ENCODE data around the gene FOCAD. TPM values are rescaled to one million over a fixed set of nuclear protein-coding genes. Genes with fewer than 3 reads are reported as not detected.

FOCAD gene, protein sequence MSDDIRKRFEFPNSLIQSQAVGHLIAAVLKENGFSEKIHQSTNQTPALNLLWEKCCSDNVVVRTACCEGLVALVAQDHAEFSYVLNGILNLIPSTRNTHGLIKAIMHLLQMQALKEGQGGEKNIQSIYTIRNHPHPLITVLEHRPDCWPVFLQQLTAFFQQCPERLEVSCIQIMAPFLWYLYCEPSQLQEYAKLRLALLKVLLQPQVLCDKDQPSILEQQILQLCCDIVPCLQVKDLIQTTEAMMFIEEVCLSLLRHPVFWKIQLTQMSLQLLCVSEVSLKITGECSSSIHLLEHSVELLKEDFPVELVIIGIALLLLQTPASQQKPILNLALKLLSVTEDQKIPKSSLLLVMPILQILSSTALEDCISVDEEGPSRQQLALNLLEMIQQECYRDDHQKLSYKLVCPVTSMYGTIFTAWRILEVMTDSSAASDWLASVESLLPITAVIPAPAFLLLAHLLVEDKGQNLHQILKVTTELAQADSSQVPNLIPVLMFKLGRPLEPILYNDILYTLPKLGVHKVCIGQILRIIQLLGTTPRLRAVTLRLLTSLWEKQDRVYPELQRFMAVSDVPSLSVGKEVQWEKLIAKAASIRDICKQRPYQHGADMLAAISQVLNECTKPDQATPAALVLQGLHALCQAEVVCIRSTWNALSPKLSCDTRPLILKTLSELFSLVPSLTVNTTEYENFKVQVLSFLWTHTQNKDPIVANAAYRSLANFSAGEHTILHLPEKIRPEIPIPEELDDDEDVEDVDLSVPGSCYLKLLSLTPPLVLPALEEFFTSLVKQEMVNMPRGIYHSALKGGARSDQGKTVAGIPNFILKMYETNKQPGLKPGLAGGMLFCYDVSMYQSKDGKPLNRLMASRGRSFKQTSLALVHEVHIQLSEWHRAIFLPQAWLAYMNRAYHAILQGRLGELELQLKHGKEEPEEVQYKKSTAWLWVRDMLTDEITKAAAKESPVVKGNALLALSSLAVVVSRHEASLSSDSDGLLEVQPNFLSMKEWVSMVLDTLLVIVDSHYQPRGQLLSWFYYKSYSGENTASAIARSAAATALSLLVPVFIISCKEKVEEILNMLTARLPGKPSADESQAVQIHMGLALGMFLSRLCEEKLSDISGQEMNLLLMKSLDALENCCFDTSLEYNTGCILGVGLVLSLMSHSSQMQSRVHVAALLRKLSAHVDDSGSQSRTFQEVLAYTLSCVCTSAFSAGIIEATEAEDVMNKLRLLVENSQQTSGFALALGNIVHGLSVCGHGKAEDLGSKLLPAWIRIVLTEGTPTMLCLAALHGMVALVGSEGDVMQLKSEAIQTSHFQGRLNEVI (N-terminal part only)
- 10 to 100 TPM; 36.1 to 41.3 TPM for total RNA-seq

GRCh38 chr9:20684035-20684874, at the start of gene FOCAD:
FOCAD (plus strand) TSS chr9:20684259; CDS start chr9:20715354, 31,095 bp downstream.

DNA sequence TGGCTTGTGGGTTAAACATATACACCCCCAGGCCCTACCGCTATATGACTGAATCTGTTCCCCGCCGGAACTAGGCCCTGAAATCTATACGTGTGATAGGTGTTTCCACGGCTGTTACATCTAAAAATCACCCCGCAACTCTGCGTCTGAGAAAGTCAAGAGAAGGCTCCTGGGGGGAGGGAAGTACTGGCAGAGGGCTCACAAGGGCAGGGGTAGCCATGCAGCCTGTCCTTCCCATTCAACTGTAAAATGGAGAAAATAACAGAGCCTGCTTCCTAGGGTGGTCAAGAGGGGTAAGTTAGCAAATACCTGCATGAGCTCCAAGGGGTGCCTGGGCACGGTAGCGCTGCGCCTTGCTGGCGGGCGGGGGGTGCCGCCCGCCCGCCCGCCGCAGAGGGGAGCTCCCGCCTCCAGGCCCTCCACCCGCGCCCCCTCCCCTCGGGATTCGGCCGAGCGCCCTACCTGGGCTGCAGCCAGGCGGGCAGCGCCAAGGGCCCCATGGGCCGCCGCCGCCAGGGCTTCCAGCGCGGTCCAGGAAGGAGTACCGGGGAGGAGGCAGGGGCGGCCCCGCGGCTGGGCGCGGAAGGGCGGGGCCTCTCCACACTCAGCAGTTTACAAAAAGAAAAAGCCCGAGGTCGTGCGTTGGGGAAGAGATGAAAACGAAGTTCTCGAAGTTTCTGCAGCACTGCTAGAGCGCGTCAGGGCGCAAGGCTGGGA, 347.2 kb downstream of the FOCAD start, which contains the start of gene HACD4:
Gene HACD4 (minus strand): TSS at position 550 of the 717 bp plus-strand sequence. CDS start 50 bp downstream, at position 500.

Small RNAs within 50 kb of the gene (small RNA-seq; reads per million reads assigned to genes)
- gene MIR491 (7.8 to 8.0 reads per million in 2 donors), gene SNORA30B (0.60 to 2.2 reads per million in 2 donors)

Other genes with a start within 250 kb of the FOCAD start
- gene MLLT3, start 61.8 kb upstream of the FOCAD start, total RNA-seq, result 10 to 100 TPM; 14.8 to 22.6 TPM

All from melanocyte of skin (primary cell).